Lower leg skin (tissue), 3 donors: Measurements from ENCODE around the gene NELFCD.

Experiments
- CTCF ChIP-seq, 3 donors: fragments of 450-650 bp; IDR thresholded peaks; one replicate each; pipeline ENCODE4 v1.5.1; 2016; ENCODE audit warnings: antibody characterized with exemption in 3 of 3, mild to moderate bottlenecking in 3 of 3, moderate library complexity in 2 of 3
- POLR2A ChIP-seq, 2 donors: fragments of 450-650 bp; IDR thresholded peaks; one replicate each; pipeline ENCODE4 v1.6.1; 2016 to 2017; ENCODE audit warnings: antibody characterized with exemption in 2 of 2, mild to moderate bottlenecking in 1 of 2, moderate library complexity in 1 of 2

GRCh38 chr20:58998656-58999055 lies 17.6 kb downstream of the NELFCD start:
- TF ChIP-seq POLR2A (IDR thresholded peaks at IDR 0.05) (no peak), CTCF (IDR thresholded peaks at IDR 0.05) (no peak)
